CD4-positive, alpha-beta T cell treated with Interleukin-12 subunit alpha and Interleukin-12 subunit beta, for 1 hour (primary cell): ENCODE data around the gene RBM10.

Experiments
- DNase-seq: peaks from one replicate; pipeline ENCODE4 v3.0.0-alpha.2; 2020

RBM10 gene

GRCh38 chrX:47151435-47151834, 6.4 kb downstream of the RBM10 start:
- no peak for DNase-seq

DNA sequence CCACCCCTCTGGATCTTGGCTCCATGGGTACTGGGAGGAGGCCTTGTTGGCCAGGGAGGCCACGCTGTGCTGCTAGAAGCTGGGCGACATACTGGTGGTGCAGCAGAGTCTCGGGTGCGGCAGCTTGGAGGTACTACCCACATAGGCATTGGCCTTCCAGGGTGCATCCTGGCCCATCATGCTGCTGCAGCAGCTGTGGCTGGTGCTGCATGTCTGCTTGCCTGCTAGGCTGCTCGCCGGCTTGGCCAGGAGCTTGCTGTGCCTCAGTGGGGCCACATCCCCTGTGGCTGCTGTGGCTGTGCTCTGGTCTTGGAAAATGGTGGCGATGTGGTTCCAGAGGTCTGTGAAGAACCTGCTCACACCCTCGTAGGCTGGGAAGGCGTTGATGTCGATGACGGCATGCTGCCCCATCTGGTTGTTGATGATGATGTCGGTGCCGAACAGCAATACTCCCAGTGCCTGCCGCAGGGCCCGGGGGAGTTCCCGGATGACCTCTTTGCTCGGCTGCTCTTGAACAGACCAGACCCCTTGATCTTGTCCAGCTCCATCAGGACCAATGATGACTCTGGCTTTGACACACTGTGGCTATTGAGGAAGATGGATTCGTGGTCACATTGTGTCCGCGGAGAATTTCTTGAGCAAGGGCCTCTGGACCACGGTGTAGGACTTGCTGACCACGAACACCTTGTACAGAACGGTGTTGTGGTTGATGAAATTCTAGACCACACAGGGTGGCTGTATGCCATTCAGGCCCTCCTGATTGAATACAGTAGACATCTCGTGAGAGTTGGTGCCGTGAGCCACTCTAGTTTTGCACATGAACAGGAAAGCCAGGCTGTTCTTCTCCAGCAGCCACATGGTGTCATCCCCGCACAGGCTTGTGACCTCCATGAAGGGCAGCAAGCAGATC, 11.8 kb downstream of the RBM10 start:
- DNase-seq = no peak

DNA sequence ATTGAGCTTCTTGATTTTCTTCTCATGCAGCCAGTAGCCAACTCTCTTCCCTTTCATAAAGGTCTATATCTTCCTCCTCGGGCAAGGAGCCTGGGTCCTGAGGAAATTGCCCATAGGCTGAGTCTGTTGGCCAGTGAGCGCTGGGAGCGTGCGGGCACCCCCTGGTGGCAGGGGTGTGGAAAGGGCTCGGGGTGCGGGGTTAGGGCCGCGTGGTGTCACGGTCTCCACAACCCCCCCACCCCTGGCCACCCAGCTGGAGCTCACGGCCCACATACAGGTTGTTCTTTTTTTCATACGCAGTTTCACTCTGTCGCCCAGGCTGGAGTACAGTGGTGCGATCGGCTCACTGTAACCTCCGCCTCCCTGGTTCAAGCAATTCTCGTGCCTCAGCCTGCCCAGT, 13.1 kb downstream of the RBM10 start:
- no peak for DNase-seq

- DNase-seq = no peak
Observed at GRCh38 chrX:47158781-47159180, 13.8 kb downstream of the RBM10 start.

- DNase-seq = no peak
Observed at GRCh38 chrX:47160781-47161180, 15.8 kb downstream of the RBM10 start.

DNA sequence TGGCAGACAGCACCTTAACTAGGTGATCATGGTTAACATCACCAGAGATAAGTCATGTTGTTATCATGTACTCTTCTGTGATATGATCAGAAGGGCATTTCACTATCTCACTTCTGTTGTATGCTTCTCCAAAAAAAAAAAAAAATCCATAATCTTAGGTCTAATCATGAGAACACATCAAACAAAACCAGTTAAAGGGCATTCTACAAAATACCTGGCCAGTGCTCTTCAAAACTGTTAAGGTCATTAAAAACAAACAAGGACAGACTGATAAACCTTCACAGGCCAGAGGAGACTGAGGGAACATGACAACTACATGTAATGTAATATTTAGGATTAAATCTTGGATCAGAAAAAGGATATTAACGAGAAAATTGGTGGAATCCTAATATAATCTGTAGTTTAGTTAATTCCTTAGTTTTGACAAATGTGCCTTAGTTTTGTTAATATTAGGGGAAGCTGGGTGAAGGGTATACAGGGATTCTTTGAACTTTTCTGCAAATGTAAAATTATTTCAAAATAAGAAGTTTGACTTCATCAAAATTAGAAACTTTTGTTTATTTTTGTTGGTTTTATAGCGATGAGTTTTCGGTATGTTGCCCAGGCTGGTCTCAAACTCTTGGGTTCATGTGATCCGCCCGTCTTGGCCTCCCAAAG, 18.0 kb downstream of the RBM10 start:
- DNase-seq = no peak

- DNase-seq = no peak
Observed at GRCh38 chrX:47164420-47164819, 19.4 kb downstream of the RBM10 start.

- no peak for DNase-seq
Observed at GRCh38 chrX:47166126-47166525, 21.1 kb downstream of the RBM10 start.

DNA sequence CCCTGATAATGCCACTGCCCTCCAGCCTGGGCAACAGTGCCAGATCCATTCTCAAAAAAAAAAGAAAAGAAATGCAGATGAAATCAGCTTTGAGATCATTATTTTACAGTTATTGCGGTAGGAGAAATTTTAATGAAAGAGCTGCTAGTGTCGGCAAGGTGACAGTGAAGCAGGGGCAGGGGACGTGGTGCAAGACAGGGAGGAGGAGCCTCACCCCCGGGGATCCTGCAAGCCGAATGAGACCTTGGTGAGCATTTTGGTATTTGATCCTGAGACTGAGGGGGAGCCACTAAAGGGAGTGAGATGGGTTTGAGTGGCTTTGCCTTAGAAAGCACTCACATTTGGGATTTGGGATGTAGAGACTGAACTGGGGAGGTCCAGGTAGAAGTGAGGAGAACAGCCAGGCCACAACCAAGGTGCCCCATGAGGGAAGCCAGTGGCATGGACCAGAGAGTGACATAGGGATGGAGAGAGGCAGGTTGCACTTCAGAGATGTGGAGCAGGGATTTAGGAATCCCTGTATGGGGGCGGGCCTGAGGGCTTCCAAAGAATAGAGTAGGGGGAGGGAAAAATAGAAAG, 23.6 kb downstream of the RBM10 start:
- no peak for DNase-seq

DNA sequence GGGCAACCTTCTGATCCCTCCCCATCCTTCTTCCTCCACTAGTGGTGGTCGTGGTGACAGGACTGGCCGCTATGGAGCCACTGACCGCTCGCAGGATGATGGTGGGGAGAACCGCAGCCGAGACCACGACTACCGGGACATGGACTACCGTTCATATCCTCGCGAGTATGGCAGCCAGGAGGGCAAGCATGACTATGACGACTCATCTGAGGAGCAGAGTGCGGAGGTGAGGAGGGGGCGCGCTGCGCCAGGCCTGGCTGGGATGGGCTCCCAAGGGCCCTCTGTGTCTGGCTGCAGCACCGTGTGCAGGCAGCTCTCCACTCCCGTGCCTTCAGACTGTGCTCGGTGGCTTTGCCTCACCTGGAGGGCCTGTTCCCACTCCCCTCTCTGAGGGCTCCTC, 24.3 kb downstream of the RBM10 start:
- no peak for DNase-seq

DNA sequence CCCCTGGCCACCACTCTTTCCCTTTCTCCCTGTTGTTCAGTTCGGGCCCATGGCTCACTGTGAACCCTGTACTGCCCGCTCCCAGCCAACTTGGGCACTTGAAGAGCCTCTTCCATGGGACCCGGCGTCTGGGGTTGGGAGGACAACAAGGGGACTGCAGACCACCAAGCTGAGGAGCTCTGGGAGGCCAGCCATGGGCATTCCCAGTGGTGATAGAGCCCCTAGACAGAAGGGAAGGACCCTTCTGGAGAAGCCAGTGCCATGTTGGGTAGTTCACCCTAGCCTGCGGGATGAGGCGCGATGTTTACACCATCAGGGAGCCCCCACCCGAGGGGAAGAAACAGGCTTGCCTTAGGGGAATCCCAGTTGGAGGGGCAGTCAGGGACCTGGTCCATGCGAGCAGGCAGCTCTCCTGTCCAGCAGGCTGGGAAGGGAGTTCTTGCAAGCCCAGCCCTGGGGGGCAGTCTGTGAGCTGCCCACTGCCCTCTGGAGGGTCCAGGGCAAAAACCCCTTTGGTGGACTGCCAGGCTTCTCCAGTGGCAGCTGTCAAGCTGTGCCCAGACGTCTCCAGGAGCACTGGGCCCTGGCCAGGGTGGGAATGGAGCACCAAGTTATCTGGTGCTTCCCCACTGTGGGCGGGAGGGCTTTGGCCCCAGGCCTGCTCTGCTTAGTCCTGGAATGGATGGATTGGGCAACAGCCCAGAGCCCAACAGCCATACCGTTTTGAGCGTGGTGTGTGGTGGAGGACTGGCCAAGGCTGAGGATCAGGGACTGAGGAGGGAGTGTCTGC, 24.9 kb downstream of the RBM10 start:
- no peak for DNase-seq

DNA sequence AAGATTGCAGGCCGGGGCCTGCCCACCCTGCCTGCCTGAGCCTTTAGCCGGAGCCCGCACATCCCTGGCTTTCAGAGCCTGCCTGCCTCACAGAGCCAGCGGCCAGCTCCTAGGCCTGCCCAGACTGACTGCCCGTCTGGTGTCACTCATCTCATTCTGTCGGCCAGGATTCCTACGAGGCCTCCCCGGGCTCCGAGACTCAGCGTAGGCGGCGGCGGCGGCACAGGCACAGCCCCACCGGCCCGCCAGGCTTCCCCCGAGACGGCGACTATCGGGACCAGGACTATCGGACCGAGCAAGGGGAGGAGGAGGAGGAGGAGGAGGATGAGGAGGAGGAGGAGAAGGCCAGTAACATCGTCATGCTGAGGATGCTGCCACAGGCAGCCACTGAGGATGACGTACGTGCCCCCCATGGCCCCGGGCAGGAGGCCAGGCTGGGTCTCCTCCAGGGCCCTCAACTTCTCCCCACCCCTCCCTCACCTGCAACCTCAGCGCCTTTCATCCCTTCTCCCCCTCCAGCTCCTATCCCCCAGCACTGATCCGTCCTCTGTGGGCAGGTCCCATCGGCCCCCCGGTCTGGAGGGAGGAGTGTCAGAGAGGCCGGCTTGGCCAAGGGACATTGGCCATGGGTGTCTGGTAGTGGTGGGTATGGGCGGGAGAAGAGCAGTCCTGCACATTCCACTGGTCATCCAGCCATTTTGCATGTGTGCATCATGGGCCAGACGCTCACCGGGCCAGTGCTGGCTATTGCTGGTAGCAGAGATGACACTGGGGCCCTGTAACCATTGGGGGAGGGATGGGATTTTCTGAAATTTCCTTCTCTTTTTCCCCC, 26.1 kb downstream of the RBM10 start:
- no peak for DNase-seq

- DNase-seq = no peak
Observed at GRCh38 chrX:47171996-47172395, 27.0 kb downstream of the RBM10 start.

- no peak for DNase-seq
Observed at GRCh38 chrX:47172549-47172948, 27.5 kb downstream of the RBM10 start.

DNA sequence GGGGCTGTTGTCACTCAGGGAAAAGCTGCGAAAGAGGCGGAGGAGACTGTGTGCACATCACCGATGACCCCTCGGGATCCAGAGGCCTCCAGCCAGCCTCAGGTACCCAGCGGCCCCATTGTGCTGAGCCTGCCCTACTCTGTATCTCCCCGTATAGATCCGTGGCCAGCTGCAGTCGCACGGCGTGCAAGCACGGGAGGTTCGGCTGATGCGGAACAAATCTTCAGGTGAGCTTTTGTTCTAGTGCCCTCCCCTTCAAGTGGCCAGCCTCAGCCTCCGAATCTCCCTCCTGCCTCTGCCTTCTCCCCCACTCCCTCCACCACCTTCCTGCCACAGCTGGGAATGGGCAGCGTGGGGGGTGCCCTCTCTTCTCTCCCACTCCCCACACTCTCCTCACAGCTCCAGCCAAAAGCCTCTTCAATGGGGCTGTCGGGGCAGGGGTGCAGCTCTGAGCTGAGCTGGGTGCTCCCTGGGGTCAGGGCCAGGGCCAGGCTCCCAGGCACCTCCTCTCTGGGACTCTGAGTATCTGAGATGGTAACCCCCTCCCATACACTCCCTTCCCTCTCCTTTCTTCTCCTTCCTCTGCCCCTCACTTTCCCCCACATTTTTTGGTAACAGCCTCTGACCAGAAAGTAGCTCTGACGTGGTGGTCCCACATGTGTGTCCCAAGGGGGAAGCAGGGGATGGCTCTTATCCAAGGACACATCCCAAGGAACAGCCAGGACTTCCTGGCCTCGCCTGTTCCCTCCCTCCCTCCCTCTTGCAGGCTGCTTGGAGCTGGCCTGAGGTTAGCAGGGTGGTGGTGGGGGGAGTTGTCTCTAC, 28.2 kb downstream of the RBM10 start:
- DNase-seq = no peak

- DNase-seq = no peak
Observed at GRCh38 chrX:47174376-47174775, 29.4 kb downstream of the RBM10 start.

DNA sequence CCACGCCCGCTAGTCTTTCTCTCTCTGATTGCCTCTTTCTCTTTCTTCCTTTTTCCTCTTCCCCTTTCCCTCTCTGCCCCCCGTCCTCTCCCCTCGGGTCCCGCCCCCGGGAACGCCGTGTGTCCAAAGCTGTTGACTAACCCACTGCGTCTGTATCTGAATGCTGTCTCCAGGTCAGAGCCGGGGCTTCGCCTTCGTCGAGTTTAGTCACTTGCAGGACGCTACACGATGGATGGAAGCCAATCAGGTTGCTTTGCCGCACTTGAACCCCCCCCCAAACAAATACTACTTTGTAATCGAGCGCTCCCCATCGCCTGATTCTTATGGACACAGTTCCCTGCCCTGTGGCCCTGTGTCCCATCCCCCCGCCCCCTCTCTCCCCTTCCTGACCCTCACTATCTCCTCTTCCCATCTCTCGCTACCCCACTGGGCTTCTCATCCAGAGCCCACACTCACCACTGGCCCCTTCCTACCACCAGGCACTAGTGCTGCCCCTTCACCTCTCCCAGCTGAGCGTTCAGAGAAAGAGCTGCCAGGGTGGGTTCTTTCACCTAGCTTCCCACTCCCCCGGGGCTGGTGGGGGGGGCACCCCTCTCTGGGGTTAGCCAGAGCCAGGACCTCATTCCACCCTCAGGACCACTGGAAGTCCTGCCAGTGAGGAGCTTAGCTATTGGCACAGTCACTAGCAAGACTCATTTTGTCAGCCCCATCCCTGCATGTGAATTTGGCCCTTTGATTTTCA, 30.0 kb downstream of the RBM10 start:
- no peak for DNase-seq

- no peak for DNase-seq
Observed at GRCh38 chrX:47175588-47175980, 30.6 kb downstream of the RBM10 start.

- DNase-seq = no peak
Observed at GRCh38 chrX:47176101-47176740, 31.2 kb downstream of the RBM10 start.

DNA sequence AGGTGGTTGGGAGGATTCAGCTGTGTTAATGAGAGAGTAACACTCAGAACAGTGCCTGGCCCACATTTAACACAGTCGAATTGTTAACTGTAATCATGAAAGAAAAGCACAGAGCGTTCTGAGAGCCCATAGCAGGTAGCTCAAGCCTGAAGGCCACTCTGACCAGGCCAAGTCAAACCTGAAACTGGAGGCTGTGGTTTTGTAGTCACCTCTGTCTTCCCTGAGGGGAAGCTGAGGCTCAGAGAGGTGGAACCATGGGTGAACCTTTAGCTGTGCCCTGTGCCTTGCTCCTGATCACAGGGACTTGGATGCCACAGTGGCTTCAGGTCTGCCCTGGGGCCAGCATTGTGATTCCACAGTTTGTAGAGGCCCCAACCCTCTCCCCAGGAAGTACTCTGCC, 32.1 kb downstream of the RBM10 start:
- no peak for DNase-seq
